Measurements from ENCODE around the gene SALL2. TPM values are rescaled to one million over a fixed set of nuclear protein-coding genes. Genes with fewer than 3 reads are reported as not detected.

Gene SALL2
- 101 TPM for polyA plus RNA-seq (2013, experiment 1 of 2)
- polyA plus RNA-seq (2013, experiment 2 of 2), result 101 TPM

DNA sequence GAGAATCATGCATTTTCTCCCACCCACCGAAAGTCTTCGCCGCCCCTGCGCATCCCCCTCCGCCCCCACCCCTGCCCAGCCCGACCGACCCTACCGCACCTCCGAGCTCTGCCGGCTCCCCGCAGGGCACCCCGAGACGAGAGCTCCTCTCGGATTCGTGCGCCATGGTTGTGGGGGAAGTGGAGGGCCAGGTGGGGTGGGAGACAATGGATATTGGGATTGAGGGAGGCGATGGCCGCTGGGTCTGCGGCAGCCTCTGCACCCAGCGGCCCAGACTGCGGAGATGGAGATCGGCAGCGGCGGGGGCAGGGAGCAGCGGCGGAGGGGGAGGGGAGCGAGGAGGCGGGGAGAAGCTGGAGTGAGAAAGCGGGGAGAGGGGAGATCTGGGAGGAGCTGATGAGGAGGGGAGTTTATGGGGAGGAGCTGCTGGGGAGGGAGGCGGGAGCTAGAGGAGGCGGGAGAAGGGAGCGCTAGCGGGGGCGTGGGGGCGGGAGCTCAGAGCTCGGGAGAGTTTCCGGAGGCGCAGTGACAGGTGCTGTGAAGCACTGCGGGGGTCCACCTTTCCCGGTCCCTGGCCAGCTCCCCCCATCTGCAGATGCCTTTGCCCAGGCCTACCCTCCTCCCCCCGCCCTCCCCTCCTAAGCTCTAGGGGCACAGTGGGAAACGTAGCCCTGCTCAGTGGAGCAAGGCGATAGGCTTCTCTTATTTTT, at the start of gene SALL2:
SALL2 (minus strand) TSS at position 385 of the 710 bp plus-strand sequence; CDS start at position 166, 219 bp downstream.
- Histone ChIP-seq H3K4me1 (ENCODE audit: control insufficient read depth, low read depth, low read length) (peaks cover 18% of the 10 kb centered on the region), H3K4me3 (ENCODE audit: low read length) (peak within 1 kb of the TSS; percentile 83), H2AK5ac (ENCODE audit: low read length) (peak within 1 kb of the TSS; percentile 93), H2BK15ac (replicated peaks; ENCODE audit: low read depth) (peak within 1 kb of the TSS; percentile 45), H3K23ac (ENCODE audit: low read length) (peak within 1 kb of the TSS; percentile 94), H2BK5ac (ENCODE audit: low read length) (peak within 1 kb of the TSS; percentile 95), H3K56ac (ENCODE audit: low read length) (peak within 1 kb of the TSS; percentile 98), H3K9ac (ENCODE audit: low read length) (peak within 1 kb of the TSS; percentile 94), H3K27ac (ENCODE audit: low read depth, low read length) (peak within 1 kb of the TSS; percentile 92), H3K36me3 (ENCODE audit: control insufficient read depth, insufficient read depth, low read length) (peaks cover 3% of the 10 kb centered on the region), H3K4ac (ENCODE audit: low read depth, low read length) (peak within 1 kb of the TSS; percentile 97), H3K18ac (ENCODE audit: low read length) (peak within 1 kb of the TSS; percentile 100), H3K79me2 (ENCODE audit: control insufficient read depth, insufficient read depth, low read length) (peaks cover 36% of the 10 kb centered on the region), H4K8ac (ENCODE audit: low read depth, low read length) (peak within 1 kb of the TSS; percentile 69), H4K5ac (ENCODE audit: low read length) (no peak within 1 kb of the TSS), H2BK120ac (ENCODE audit: low read depth, low read length) (peak within 1 kb of the TSS; percentile 99), H3K27me3 (ENCODE audit: insufficient read depth, low read length, poor library complexity) (no peaks in the 10 kb centered on the region), H3K79me1 (ENCODE audit: low read length) (peaks cover 31% of the 10 kb centered on the region), H3K4me2 (ENCODE audit: low read length) (peak within 1 kb of the TSS; percentile 61)
- WGBS (ENCODE audit: extremely low coverage, insufficient coverage, low lambda C conversion rate), result no CpG with 5 or more reads among the region's 43 CpGs
- peak; percentile 99 for DNase-seq

DNA sequence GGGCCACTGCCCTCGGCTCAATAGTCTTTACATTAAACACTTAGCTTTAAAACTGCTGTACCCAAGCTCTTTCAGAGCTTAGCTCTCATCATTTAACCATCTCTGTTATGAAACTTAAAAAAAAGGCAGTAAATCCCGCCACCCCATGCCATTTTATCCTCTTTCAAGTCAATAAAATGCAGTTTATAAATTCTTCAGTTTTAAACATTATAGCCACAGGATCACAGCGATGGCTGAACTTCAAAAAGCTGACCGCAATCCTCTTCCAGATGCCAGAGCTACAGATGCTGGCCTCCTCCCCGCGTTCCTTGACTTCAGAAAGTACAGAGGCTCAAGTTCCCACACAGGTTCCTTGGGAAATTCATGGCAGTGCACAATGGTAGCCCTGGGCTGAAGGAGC, 49.5 kb upstream of the SALL2 start:
- WGBS (ENCODE audit: extremely low coverage, insufficient coverage, low lambda C conversion rate), result no CpG with 5 or more reads among the region's 6 CpGs

DNA sequence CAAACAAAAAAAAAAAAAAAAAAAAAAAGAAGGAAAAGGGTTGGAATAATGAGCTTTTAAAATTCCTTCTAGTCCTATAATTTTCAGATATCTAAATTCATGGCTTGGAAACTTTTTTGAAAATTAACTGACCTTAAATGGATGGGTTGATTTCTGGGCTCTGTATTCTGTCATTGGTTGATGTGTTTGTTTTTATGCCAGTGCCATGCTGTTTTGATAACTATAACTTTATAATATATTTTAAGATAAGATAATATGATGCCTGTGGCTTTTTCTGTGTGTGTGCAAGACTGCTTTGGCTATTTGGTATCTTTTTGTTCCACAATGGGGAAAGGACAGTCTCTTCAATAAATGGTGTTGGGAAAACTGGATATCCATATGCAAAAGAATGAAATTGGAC, 46.5 kb upstream of the SALL2 start:
- H3K4ac ChIP-seq (ENCODE audit: low read depth, low read length), result no peak overlapping the region
- H4K5ac ChIP-seq (ENCODE audit: low read length), result no peak overlapping the region
- H4K8ac ChIP-seq (ENCODE audit: low read depth, low read length), result no peak overlapping the region
- DNase-seq, result no peak
- no peaks in the 10 kb centered on the region for H3K4me1 ChIP-seq (ENCODE audit: control insufficient read depth, low read depth, low read length)
- no peak overlapping the region for H3K4me3 ChIP-seq (ENCODE audit: low read length)
- no peak overlapping the region for H2AK5ac ChIP-seq (ENCODE audit: low read length)
- H3K23ac ChIP-seq (ENCODE audit: low read length), result no peak overlapping the region
- no peak overlapping the region for H2BK120ac ChIP-seq (ENCODE audit: low read depth, low read length)
- no peak overlapping the region for H3K18ac ChIP-seq (ENCODE audit: low read length)
- no peaks in the 10 kb centered on the region for H3K79me2 ChIP-seq (ENCODE audit: control insufficient read depth, insufficient read depth, low read length)
- H3K36me3 ChIP-seq (ENCODE audit: control insufficient read depth, insufficient read depth, low read length), result no peaks in the 10 kb centered on the region
- no peak overlapping the region for H3K56ac ChIP-seq (ENCODE audit: low read length)
- H3K79me1 ChIP-seq (ENCODE audit: low read length), result no peaks in the 10 kb centered on the region
- H3K27ac ChIP-seq (ENCODE audit: low read depth, low read length), result no peak overlapping the region
- no peak overlapping the region for H3K4me2 ChIP-seq (ENCODE audit: low read length)
- no peak overlapping the region for H3K9ac ChIP-seq (ENCODE audit: low read length)
- no peak overlapping the region for H2BK5ac ChIP-seq (ENCODE audit: low read length)
- no peak overlapping the region for H2BK15ac ChIP-seq (replicated peaks; ENCODE audit: low read depth)
- no peaks in the 10 kb centered on the region for H3K27me3 ChIP-seq (ENCODE audit: insufficient read depth, low read length, poor library complexity)

More for the DNA sequence above, 49.5 kb upstream of the SALL2 start:
- H2AK5ac ChIP-seq (ENCODE audit: low read length), result no peak overlapping the region
- H3K4me1 ChIP-seq (ENCODE audit: control insufficient read depth, low read depth, low read length), result no peaks in the 10 kb centered on the region
- no peak overlapping the region for H2BK5ac ChIP-seq (ENCODE audit: low read length)
- H3K27ac ChIP-seq (ENCODE audit: low read depth, low read length), result no peak overlapping the region
- H3K27me3 ChIP-seq (ENCODE audit: insufficient read depth, low read length, poor library complexity), result no peaks in the 10 kb centered on the region
- H3K79me1 ChIP-seq (ENCODE audit: low read length), result no peaks in the 10 kb centered on the region
- no peaks in the 10 kb centered on the region for H3K79me2 ChIP-seq (ENCODE audit: control insufficient read depth, insufficient read depth, low read length)
- DNase-seq, result no peak
- no peak overlapping the region for H2BK15ac ChIP-seq (replicated peaks; ENCODE audit: low read depth)
- no peak overlapping the region for H3K9ac ChIP-seq (ENCODE audit: low read length)
- no peak overlapping the region for H3K4ac ChIP-seq (ENCODE audit: low read depth, low read length)
- no peak overlapping the region for H3K23ac ChIP-seq (ENCODE audit: low read length)
- no peak overlapping the region for H2BK120ac ChIP-seq (ENCODE audit: low read depth, low read length)
- H3K18ac ChIP-seq (ENCODE audit: low read length), result no peak overlapping the region
- H3K56ac ChIP-seq (ENCODE audit: low read length), result no peak overlapping the region
- no peaks in the 10 kb centered on the region for H3K36me3 ChIP-seq (ENCODE audit: control insufficient read depth, insufficient read depth, low read length)
- no peak overlapping the region for H3K4me2 ChIP-seq (ENCODE audit: low read length)
- no peak overlapping the region for H4K8ac ChIP-seq (ENCODE audit: low read depth, low read length)
- H3K4me3 ChIP-seq (ENCODE audit: low read length), result no peak overlapping the region
- H4K5ac ChIP-seq (ENCODE audit: low read length), result no peak overlapping the region

DNA sequence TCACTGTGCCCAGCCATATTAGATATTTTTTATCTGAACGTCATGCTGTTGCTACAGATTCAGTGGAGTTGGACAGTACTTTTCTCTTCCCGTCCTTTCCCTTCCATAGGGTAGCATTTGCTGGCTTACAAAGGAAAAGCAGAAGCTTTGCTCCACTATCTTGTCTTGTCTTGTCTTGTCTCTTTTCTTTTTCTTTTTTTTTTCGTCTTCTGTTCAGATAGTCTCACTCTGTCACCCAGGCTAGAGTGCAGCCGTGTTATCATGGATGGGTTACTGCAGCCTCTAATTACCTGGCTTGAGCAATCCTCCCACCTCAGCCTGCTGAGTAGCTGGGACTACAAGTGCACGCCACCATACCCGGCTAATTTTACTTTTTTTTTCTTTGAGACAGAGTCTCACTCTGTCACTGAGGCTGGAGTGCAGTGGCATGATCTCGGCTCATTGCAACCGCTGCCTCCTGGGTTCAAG, 32.6 kb upstream of the SALL2 start:
- DNase-seq, result no peak
- no peak overlapping the region for H3K56ac ChIP-seq (ENCODE audit: low read length)
- H2AK5ac ChIP-seq (ENCODE audit: low read length), result no peak overlapping the region
- no peaks in the 10 kb centered on the region for H3K79me1 ChIP-seq (ENCODE audit: low read length)
- H3K23ac ChIP-seq (ENCODE audit: low read length), result no peak overlapping the region
- H3K4me2 ChIP-seq (ENCODE audit: low read length), result no peak overlapping the region
- no CpG with 5 or more reads among the region's 8 CpGs for WGBS (ENCODE audit: extremely low coverage, insufficient coverage, low lambda C conversion rate)
- no peaks in the 10 kb centered on the region for H3K27me3 ChIP-seq (ENCODE audit: insufficient read depth, low read length, poor library complexity)
- H3K4me1 ChIP-seq (ENCODE audit: control insufficient read depth, low read depth, low read length), result no peaks in the 10 kb centered on the region
- no peak overlapping the region for H4K5ac ChIP-seq (ENCODE audit: low read length)
- no peak overlapping the region for H4K8ac ChIP-seq (ENCODE audit: low read depth, low read length)
- H3K4ac ChIP-seq (ENCODE audit: low read depth, low read length), result no peak overlapping the region
- no peak overlapping the region for H3K4me3 ChIP-seq (ENCODE audit: low read length)
- H3K27ac ChIP-seq (ENCODE audit: low read depth, low read length), result no peak overlapping the region
- H3K18ac ChIP-seq (ENCODE audit: low read length), result no peak overlapping the region
- H2BK15ac ChIP-seq (replicated peaks; ENCODE audit: low read depth), result no peak overlapping the region
- no peaks in the 10 kb centered on the region for H3K79me2 ChIP-seq (ENCODE audit: control insufficient read depth, insufficient read depth, low read length)
- no peak overlapping the region for H3K9ac ChIP-seq (ENCODE audit: low read length)
- H2BK120ac ChIP-seq (ENCODE audit: low read depth, low read length), result no peak overlapping the region
- no peaks in the 10 kb centered on the region for H3K36me3 ChIP-seq (ENCODE audit: control insufficient read depth, insufficient read depth, low read length)
- H2BK5ac ChIP-seq (ENCODE audit: low read length), result no peak overlapping the region

DNA sequence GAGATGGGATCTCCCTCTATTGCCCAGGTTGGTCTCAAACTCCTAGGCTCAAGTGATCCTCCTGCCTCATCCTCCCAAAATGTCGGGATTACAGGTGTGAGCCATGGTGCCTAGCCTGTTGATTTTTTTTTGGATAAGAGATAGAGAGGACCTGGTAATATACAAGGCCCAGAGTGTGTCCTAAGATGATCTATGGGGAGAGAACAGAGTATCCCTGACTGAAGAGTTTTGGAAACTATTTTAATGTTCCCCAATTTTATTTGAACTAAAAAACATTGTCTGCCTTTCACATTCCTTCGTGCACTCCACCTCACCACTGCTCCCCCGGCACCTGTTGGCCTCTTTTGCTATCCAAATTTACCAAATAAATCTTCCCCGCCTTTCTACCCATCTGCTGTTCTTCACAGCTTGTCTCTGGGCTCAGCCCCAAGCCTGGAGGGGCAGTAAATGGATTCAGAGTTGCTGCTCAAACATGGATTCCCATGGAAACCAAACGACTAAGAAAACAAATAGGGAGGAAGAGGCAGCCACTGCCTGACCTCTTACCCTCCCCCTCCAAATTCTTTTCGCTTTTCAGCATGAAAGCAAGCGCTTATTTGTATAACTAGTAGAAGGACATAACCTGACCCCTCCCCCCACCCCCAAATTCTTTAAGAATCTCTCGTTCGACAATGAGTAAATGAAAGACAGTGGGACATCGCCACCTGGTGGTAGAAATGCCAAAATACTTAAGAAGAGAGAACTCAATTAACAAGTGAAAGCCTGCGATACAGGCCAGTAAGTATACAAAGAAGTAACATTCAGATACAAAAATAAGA, 31.1 kb upstream of the SALL2 start:
- DNase-seq, result peak; percentile 99
- Histone ChIP-seq H2BK120ac (ENCODE audit: low read depth, low read length) (peak overlapping the region; percentile 18), H3K4ac (ENCODE audit: low read depth, low read length) (peak overlapping the region; percentile 78), H3K36me3 (ENCODE audit: control insufficient read depth, insufficient read depth, low read length) (no peaks in the 10 kb centered on the region), H2BK5ac (ENCODE audit: low read length) (no peak overlapping the region), H3K9ac (ENCODE audit: low read length) (peak overlapping the region; percentile 29), H3K56ac (ENCODE audit: low read length) (peak overlapping the region; percentile 71), H3K79me2 (ENCODE audit: control insufficient read depth, insufficient read depth, low read length) (no peaks in the 10 kb centered on the region), H3K4me3 (ENCODE audit: low read length) (no peak overlapping the region), H2AK5ac (ENCODE audit: low read length) (no peak overlapping the region), H3K23ac (ENCODE audit: low read length) (no peak overlapping the region), H3K27me3 (ENCODE audit: insufficient read depth, low read length, poor library complexity) (no peaks in the 10 kb centered on the region), H4K5ac (ENCODE audit: low read length) (no peak overlapping the region), H4K8ac (ENCODE audit: low read depth, low read length) (no peak overlapping the region), H3K79me1 (ENCODE audit: low read length) (no peaks in the 10 kb centered on the region), H3K18ac (ENCODE audit: low read length) (peak overlapping the region; percentile 97), H3K4me1 (ENCODE audit: control insufficient read depth, low read depth, low read length) (no peaks in the 10 kb centered on the region), H3K4me2 (ENCODE audit: low read length) (peak overlapping the region; percentile 23), H2BK15ac (replicated peaks; ENCODE audit: low read depth) (peak overlapping the region; percentile 47), H3K27ac (ENCODE audit: low read depth, low read length) (peak overlapping the region; percentile 85)
- WGBS (ENCODE audit: extremely low coverage, insufficient coverage, low lambda C conversion rate), result no CpG with 5 or more reads among the region's 11 CpGs
